Karpas-422 (cell line): ENCODE data around the gene ARMC3. TPM values are rescaled to one million over a fixed set of nuclear protein-coding genes. Genes with fewer than 3 reads are reported as not detected.
"Not testable (repeated sequence)": the region's sequence is repeated elsewhere in the genome, so short reads cannot be mapped to it uniquely, and the experiment has no call there.

Experiments
- DNase-seq: peaks from one replicate; pipeline ENCODE4 v3.0.0-alpha.2; 2015
- H2AFZ ChIP-seq: fragments of 200-600 bp; sonication (generic); 2 replicates; pipeline ENCODE4 v1.6.1; 2014; ENCODE audit warnings: antibody characterized with exemption, low read length, mixed read lengths
- H3K27ac ChIP-seq: fragments of 200-600 bp; sonication (generic); 2 replicates; pipeline ENCODE4 v1.5.1; 2014; ENCODE audit warnings: mild to moderate bottlenecking, low read length, moderate library complexity
- H3K27me3 ChIP-seq: fragments of 200-600 bp; sonication (generic); 2 replicates; pipeline ENCODE4 v1.6.1; 2014; ENCODE audit warnings: low read length, mixed read lengths
- H3K36me3 ChIP-seq: fragments of 200-600 bp; sonication (generic); 2 replicates; pipeline ENCODE4 v1.6.1; 2014; ENCODE audit warnings: low read length, mixed read lengths; ENCODE audit not compliant: insufficient read depth
- H3K4me1 ChIP-seq: fragments of 200-600 bp; sonication (generic); 2 replicates; pipeline ENCODE4 v1.6.1; 2014; ENCODE audit warnings: mild to moderate bottlenecking, low read length, mixed read lengths
- H3K4me2 ChIP-seq: fragments of 200-600 bp; sonication (generic); 2 replicates; pipeline ENCODE4 v1.6.1; 2014; ENCODE audit warnings: low read length, low read depth, mild to moderate bottlenecking; ENCODE audit not compliant: poor library complexity, severe bottlenecking
- H3K4me3 ChIP-seq: fragments of 200-600 bp; sonication (generic); 2 replicates; pipeline ENCODE4 v1.5.1; 2014; ENCODE audit warnings: mild to moderate bottlenecking, antibody characterized with exemption, low read length, mixed read lengths
- H3K79me2 ChIP-seq: fragments of 200-600 bp; sonication (generic); 2 replicates; pipeline ENCODE4 v1.6.1; 2014; ENCODE audit warnings: mild to moderate bottlenecking, low read length, mixed read lengths
- H3K9ac ChIP-seq: fragments of 200-600 bp; sonication (generic); 2 replicates; pipeline ENCODE4 v1.6.0; 2014; ENCODE audit warnings: low read length
- H3K9me2 ChIP-seq: fragments of 200-600 bp; sonication (generic), shearing (Covaris generic); replicated peaks from 2 replicates; pipeline ENCODE4 v1.6.0; 2014; ENCODE audit warnings: mild to moderate bottlenecking, low read length, moderate library complexity; ENCODE audit not compliant: insufficient read depth
- H3K9me3 ChIP-seq: fragments of 300-700, 200-600 bp; sonication (generic); 2 replicates; pipeline ENCODE4 v1.6.1; 2014; ENCODE audit warnings: low read length, mixed read lengths
- H4K20me1 ChIP-seq: fragments of 200-600 bp; sonication (generic); 2 replicates; pipeline ENCODE4 v1.6.1; 2014; ENCODE audit warnings: mild to moderate bottlenecking, antibody characterized with exemption, low read length, low read depth; ENCODE audit not compliant: insufficient read depth
- total RNA-seq: library from RNA; depleted of rRNA; stranded (reverse); fragments of >200 nt; shearing (Covaris generic); gene quantifications from 2 replicates; pipeline ENCODE4 v1.2.3, GENCODE V29; 2014; ENCODE audit warnings: low replicate concordance

ARMC3 gene
- total RNA-seq, 1 experiment from 2014 or later = not detected

- Histone ChIP-seq H3K79me2 (no peaks in the 10 kb centered on the region), H3K9me2 (no peaks in the 10 kb centered on the region), H3K27me3 (no peaks in the 10 kb centered on the region), H3K9ac (no peak overlapping the region), H3K27ac (no peak overlapping the region), H3K36me3 (no peaks in the 10 kb centered on the region), H4K20me1 (no peaks in the 10 kb centered on the region), H3K9me3 (no peaks in the 10 kb centered on the region), H2AFZ (no peak overlapping the region), H3K4me3 (no peak overlapping the region), H3K4me2 (no peak overlapping the region), H3K4me1 (no peaks in the 10 kb centered on the region)
- no peak for DNase-seq
These were observed 26.8 kb upstream of the ARMC3 start for GRCh38 chr10:22900841-22901601.

GRCh38 chr10:22902147-22902546, 25.7 kb upstream of the ARMC3 start:
- H3K4me1 ChIP-seq, H3K4me2 ChIP-seq, H2AFZ ChIP-seq, DNase-seq, H3K27me3 ChIP-seq, H3K9ac ChIP-seq, H3K36me3 ChIP-seq, H3K79me2 ChIP-seq, H4K20me1 ChIP-seq, H3K9me2 ChIP-seq, H3K9me3 ChIP-seq, H3K4me3 ChIP-seq, H3K27ac ChIP-seq: not testable (repeated sequence)

- Histone ChIP-seq H2AFZ (no peak overlapping the region), H3K9me3 (peaks cover 2% of the 10 kb centered on the region; the same call in 1 of the 2 replicates), H3K27ac (no peak overlapping the region), H3K9me2 (no peaks in the 10 kb centered on the region), H4K20me1 (no peaks in the 10 kb centered on the region), H3K9ac (no peak overlapping the region), H3K79me2 (no peaks in the 10 kb centered on the region), H3K36me3 (no peaks in the 10 kb centered on the region), H3K4me1 (no peaks in the 10 kb centered on the region), H3K4me3 (no peak overlapping the region), H3K4me2 (no peak overlapping the region), H3K27me3 (no peaks in the 10 kb centered on the region)
- DNase-seq = no peak
These were observed 24.2 kb upstream of the ARMC3 start for GRCh38 chr10:22903694-22904093.

- no peak overlapping the region for H3K4me3 ChIP-seq
- peaks cover 2% of the 10 kb centered on the region; the same call in 1 of the 2 replicates for H3K9me3 ChIP-seq
- H3K9me2 ChIP-seq = no peaks in the 10 kb centered on the region
- H2AFZ ChIP-seq = no peak overlapping the region
- no peaks in the 10 kb centered on the region for H4K20me1 ChIP-seq
- H3K27ac ChIP-seq = no peak overlapping the region
- no peaks in the 10 kb centered on the region for H3K36me3 ChIP-seq
- H3K9ac ChIP-seq = no peak overlapping the region
- no peak for DNase-seq
- no peaks in the 10 kb centered on the region for H3K79me2 ChIP-seq
- no peaks in the 10 kb centered on the region for H3K27me3 ChIP-seq
- no peak overlapping the region for H3K4me2 ChIP-seq
- no peaks in the 10 kb centered on the region for H3K4me1 ChIP-seq
These were observed 21.1 kb upstream of the ARMC3 start for GRCh38 chr10:22906767-22907166.

- Histone ChIP-seq H3K4me2 (no peak overlapping the region), H3K79me2 (no peaks in the 10 kb centered on the region), H3K27me3 (no peaks in the 10 kb centered on the region), H3K9ac (no peak overlapping the region), H3K4me3 (no peak overlapping the region), H4K20me1 (no peaks in the 10 kb centered on the region), H3K4me1 (no peaks in the 10 kb centered on the region), H3K27ac (no peak overlapping the region), H3K36me3 (no peaks in the 10 kb centered on the region), H3K9me2 (no peaks in the 10 kb centered on the region), H2AFZ (no peak overlapping the region), H3K9me3 (peaks cover 2% of the 10 kb centered on the region; the same call in 1 of the 2 replicates)
- no peak for DNase-seq
These were observed 19.0 kb upstream of the ARMC3 start for GRCh38 chr10:22908837-22909236.

- not testable (repeated sequence) for H3K27me3 ChIP-seq, H3K9ac ChIP-seq, H3K4me1 ChIP-seq, H3K27ac ChIP-seq, H2AFZ ChIP-seq, H3K4me3 ChIP-seq, H3K9me3 ChIP-seq, H3K79me2 ChIP-seq, H3K9me2 ChIP-seq, H3K36me3 ChIP-seq, H4K20me1 ChIP-seq, H3K4me2 ChIP-seq, DNase-seq
These were observed 18.2 kb upstream of the ARMC3 start for GRCh38 chr10:22909673-22910072.

GRCh38 chr10:22911067-22911466, 16.8 kb upstream of the ARMC3 start:
- H3K4me2 ChIP-seq = no peak overlapping the region
- no peaks in the 10 kb centered on the region for H3K36me3 ChIP-seq
- no peaks in the 10 kb centered on the region for H3K9me2 ChIP-seq
- H3K9me3 ChIP-seq = peaks cover 2% of the 10 kb centered on the region; the same call in 1 of the 2 replicates
- DNase-seq = no peak
- no peaks in the 10 kb centered on the region for H3K4me1 ChIP-seq
- no peak overlapping the region for H2AFZ ChIP-seq
- no peaks in the 10 kb centered on the region for H3K79me2 ChIP-seq
- no peaks in the 10 kb centered on the region for H3K27me3 ChIP-seq
- no peaks in the 10 kb centered on the region for H4K20me1 ChIP-seq
- H3K9ac ChIP-seq = no peak overlapping the region
- H3K27ac ChIP-seq = no peak overlapping the region
- no peak overlapping the region for H3K4me3 ChIP-seq

GRCh38 chr10:22911889-22912762, 15.7 kb upstream of the ARMC3 start:
- H3K4me3 ChIP-seq = no peak overlapping the region
- no peak overlapping the region for H3K4me2 ChIP-seq
- H3K27me3 ChIP-seq = no peaks in the 10 kb centered on the region
- no peaks in the 10 kb centered on the region for H3K9me2 ChIP-seq
- no peaks in the 10 kb centered on the region for H3K4me1 ChIP-seq
- H3K9ac ChIP-seq = no peak overlapping the region
- H3K27ac ChIP-seq = no peak overlapping the region
- no peaks in the 10 kb centered on the region for H3K79me2 ChIP-seq
- no peak for DNase-seq
- H3K36me3 ChIP-seq = no peaks in the 10 kb centered on the region
- H4K20me1 ChIP-seq = no peaks in the 10 kb centered on the region
- no peaks in the 10 kb centered on the region for H3K9me3 ChIP-seq
- H2AFZ ChIP-seq = no peak overlapping the region
